Measurements from ENCODE around the gene GIMAP2.

GRCh38 chr7:150722431-150722931 lies 37.0 kb downstream of the GIMAP2 start:
- TF ChIP-seq SP7 (tag by site-specific recombination; IDR thresholded peaks at IDR 0.05) (no peak), MZF1 (tag by site-specific recombination; IDR thresholded peaks at IDR 0.05; ENCODE audit: borderline replicate concordance) (no peak), RBAK (tag by site-specific recombination; IDR thresholded peaks at IDR 0.05) (no peak), REST (tag by site-specific recombination; IDR thresholded peaks at IDR 0.05) (no peak), SP2 (tag by site-specific recombination; IDR thresholded peaks at IDR 0.05) (no peak), ZNF184 (tag by site-specific recombination; IDR thresholded peaks at IDR 0.05) (no peak)
